Lower lobe of right lung (tissue), 2 donors: ENCODE measurements around the gene TRH. TPM values are rescaled to one million over a fixed set of nuclear protein-coding genes. Genes with fewer than 3 reads are reported as not detected.

Source experiments
- ATAC-seq, 2 donors: fragments of 200-7000 bp; cut with Tn5 transposase; one replicate each; pipeline ENCODE4 v1.9.1; 2020 to 2022; ENCODE audit warnings: mild to moderate bottlenecking in 2 of 2, moderate library complexity in 2 of 2
- DNase-seq: peaks from one replicate; pipeline ENCODE4 v3.0.0-alpha.2; 2020
- H3K27ac ChIP-seq: fragments of 200-600 bp; one replicate; pipeline ENCODE4 v1.8.0; 2022
- H3K27me3 ChIP-seq: fragments of 200-600 bp; one replicate; pipeline ENCODE4 v1.8.0; 2022; ENCODE audit warnings: low read depth
- H3K36me3 ChIP-seq: fragments of 200-600 bp; one replicate; pipeline ENCODE4 v1.8.0; 2022; ENCODE audit warnings: mild to moderate bottlenecking
- H3K4me1 ChIP-seq: fragments of 200-600 bp; one replicate; pipeline ENCODE4 v1.8.0; 2022
- H3K4me3 ChIP-seq: fragments of 200-600 bp; one replicate; pipeline ENCODE4 v1.8.0; 2022; ENCODE audit warnings: mild to moderate bottlenecking
- H3K9me3 ChIP-seq: fragments of 200-600 bp; one replicate; pipeline ENCODE4 v1.8.0; 2022
- CTCF ChIP-seq: fragments of 200-600 bp; IDR thresholded peaks from one replicate; pipeline ENCODE4 v1.8.0; 2022; ENCODE audit warnings: antibody characterized with exemption, mild to moderate bottlenecking
- intact Hi-C: fragments of 100-400 bp; cut with DNase I; formaldehyde crosslinking; loops from one replicate; pipeline ENCODE4 v1.11.0; 2022
- total RNA-seq: library from RNA; stranded (reverse); fragmentation: NEBNext Ultra II Directional; extraction: Animal tissue kit (Norgen Biotek cat#: 25700); gene quantifications from one replicate; pipeline ENCODE4 v1.2.1, GENCODE V29; 2021
- donor health status: DM: no; HTN: yes; CAD: no; lungs with severe emphysema.

The TRH gene
- total RNA-seq, 1 donor from 2014 or later, result not detected

GRCh38 chr3:129979905-129980304 lies 5.4 kb downstream of the TRH start:
- H3K4me1 ChIP-seq, result peaks cover 9% of the 10 kb centered on the region
- H3K4me3 ChIP-seq, result no peak overlapping the region
- intact Hi-C loops, result no loop called here
- no peak for TF ChIP-seq CTCF
- no peaks in the 10 kb centered on the region for H3K9me3 ChIP-seq
- no peak overlapping the region for H3K27ac ChIP-seq
- DNase-seq (no peak), ATAC-seq (no peak)
- peaks cover 40% of the 10 kb centered on the region for H3K27me3 ChIP-seq
- no peaks in the 10 kb centered on the region for H3K36me3 ChIP-seq

GRCh38 chr3:129983561-129983960 lies 9.0 kb downstream of the TRH start:
- intact Hi-C loops, result no loop called here
- no peak for TF ChIP-seq CTCF
- Histone ChIP-seq H3K4me3 (no peak overlapping the region), H3K27ac (no peak overlapping the region), H3K27me3 (peaks cover 7% of the 10 kb centered on the region), H3K4me1 (no peaks in the 10 kb centered on the region), H3K9me3 (no peaks in the 10 kb centered on the region), H3K36me3 (no peaks in the 10 kb centered on the region)
- DNase-seq (no peak), ATAC-seq (no peak)

DNA sequence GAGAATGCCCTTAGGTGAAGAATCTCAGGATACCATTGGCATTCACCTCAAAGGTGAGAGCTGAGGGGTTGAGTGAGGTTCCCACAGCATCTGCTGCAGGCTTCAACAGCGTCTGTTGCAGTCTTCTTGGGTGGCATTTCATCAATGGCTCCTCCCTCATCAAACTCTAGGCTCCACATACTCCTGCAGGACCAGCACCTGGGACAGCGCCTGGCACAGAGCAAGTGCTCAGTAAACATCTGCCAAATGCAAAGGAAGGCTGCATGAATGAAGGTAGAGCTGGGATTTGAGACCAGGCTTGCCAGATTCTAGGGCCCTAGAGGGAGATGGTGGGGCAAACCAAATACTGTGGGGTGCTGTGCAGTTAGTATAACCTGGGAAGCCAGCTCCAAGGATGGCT lies 9.6 kb downstream of the TRH start:
- no peak overlapping the region for H3K27ac ChIP-seq
- no peak overlapping the region for H3K4me3 ChIP-seq
- no peaks in the 10 kb centered on the region for H3K9me3 ChIP-seq
- no peak for TF ChIP-seq CTCF
- no peaks in the 10 kb centered on the region for H3K4me1 ChIP-seq
- DNase-seq, result no peak
- no peaks in the 10 kb centered on the region for H3K36me3 ChIP-seq
- intact Hi-C loops, result no loop called here
- no peak for ATAC-seq
- H3K27me3 ChIP-seq, result peaks cover 2% of the 10 kb centered on the region

DNA sequence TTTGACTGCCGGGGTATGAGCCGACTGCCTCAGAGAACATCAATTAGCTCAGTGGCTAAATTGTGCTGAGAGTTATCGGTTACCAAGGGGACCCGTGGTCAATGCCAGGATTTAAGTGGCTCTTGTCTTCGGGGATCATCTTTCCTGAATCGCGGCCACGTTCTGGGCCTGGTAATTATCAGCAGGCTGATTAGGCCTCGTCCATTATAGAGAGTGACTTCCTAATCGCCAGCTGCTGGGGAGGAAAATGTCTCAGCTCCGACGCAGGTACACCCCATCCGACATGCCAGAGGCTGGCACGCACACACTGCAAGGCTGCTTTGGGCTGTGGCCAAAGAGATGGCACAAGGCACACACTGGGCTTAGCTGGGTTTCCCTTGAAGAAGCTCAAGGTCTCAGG lies 10.6 kb downstream of the TRH start:
- Histone ChIP-seq H3K27me3 (no peaks in the 10 kb centered on the region), H3K27ac (no peak overlapping the region), H3K4me3 (no peak overlapping the region), H3K4me1 (no peaks in the 10 kb centered on the region), H3K9me3 (no peaks in the 10 kb centered on the region), H3K36me3 (no peaks in the 10 kb centered on the region)
- intact Hi-C loops, result no loop called here
- ATAC-seq, result no peak
- TF ChIP-seq CTCF, result no peak
- no peak for DNase-seq

- DNase-seq (no peak), ATAC-seq (no peak)
- Histone ChIP-seq H3K27me3 (peaks cover under 1% of the 10 kb centered on the region), H3K27ac (no peak overlapping the region), H3K36me3 (no peaks in the 10 kb centered on the region), H3K4me1 (no peaks in the 10 kb centered on the region), H3K4me3 (no peak overlapping the region), H3K9me3 (no peaks in the 10 kb centered on the region)
- intact Hi-C loops, result no loop called here
- TF ChIP-seq CTCF, result no peak
Observed at GRCh38 chr3:129988429-129988828, 13.9 kb downstream of the TRH start.

GRCh38 chr3:129989414-129989813 lies 14.9 kb downstream of the TRH start:
- no peaks in the 10 kb centered on the region for H3K9me3 ChIP-seq
- DNase-seq, result no peak
- peaks cover 5% of the 10 kb centered on the region for H3K27me3 ChIP-seq
- no peak overlapping the region for H3K4me3 ChIP-seq
- no peak for TF ChIP-seq CTCF
- no peaks in the 10 kb centered on the region for H3K36me3 ChIP-seq
- no peak overlapping the region for H3K27ac ChIP-seq
- intact Hi-C loops, result no loop called here
- no peaks in the 10 kb centered on the region for H3K4me1 ChIP-seq
- no peak for ATAC-seq
